Activated CD4-positive, alpha-beta T cell treated with anti-CD3 and anti-CD28 coated beads, Interleukin-10, Interleukin-2, amounts not matched to agents 100 ng/mL and 50 ng/mL, durations not matched to agents 16 hours and 8 hours (primary cell): ENCODE data around the gene KRT34.
A peak's percentile ranks its signal among the peaks of the same experiment; 100 is the strongest.
"Not testable (repeated sequence)": the region's sequence is repeated elsewhere in the genome, so short reads cannot be mapped to it uniquely, and the experiment has no call there.

Experiments used
- DNase-seq: peaks from one replicate; pipeline ENCODE4 v3.0.0-alpha.2; 2020

The KRT34 gene

DNA sequence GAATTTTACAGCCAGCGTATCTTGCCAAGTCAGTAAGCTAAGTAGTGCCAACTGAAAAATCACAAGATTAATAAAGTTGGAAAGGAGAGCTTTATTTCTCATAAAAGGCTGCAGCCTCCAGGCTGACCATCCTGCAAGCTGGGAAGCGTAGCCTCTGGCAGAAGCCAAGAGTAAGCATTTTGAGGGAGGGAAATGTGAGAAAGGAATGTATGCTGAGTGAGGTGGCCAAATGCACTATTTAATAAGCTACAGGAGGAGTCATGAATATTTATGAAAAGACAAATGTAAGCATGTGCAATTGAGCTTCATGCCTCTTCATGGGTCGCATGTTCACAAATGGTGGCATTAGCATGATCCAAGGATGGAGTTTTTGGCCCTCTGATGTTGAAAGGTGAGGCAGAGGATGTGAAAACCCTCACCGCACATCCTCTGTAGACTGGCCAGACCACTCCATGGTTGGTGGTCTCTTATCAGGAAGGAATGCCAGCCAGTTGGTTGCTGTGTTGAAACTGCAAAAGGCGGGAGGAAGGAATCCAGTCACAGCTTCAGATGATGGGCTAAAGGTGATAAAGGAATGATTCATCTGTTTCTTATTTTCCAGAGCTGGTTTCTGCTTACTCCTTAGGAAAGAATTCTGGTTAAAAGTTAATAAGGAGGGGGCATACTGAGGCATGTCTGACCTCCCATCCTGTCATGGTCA is 21.7 kb downstream of the KRT34 start:
- DNase-seq = no peak

DNA sequence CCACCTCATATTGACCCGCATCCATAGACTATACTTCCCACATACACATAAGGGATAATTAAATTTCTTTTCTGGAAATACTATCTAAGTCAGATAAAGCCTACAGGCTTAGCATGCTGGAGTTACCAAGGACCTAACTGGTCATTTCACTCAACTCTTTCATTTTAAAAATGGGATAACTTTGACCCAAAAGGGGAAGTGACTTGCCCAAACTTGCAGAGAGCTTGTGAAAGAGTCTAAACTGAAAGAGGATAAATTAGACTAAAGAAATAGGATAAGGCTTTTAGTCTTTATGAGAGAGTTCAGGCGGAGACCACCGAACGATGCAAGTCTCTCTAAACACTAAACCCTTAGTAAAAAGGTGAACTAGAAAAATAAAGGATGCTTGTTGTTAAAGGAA is 27.6 kb downstream of the KRT34 start:
- no peak for DNase-seq

DNA sequence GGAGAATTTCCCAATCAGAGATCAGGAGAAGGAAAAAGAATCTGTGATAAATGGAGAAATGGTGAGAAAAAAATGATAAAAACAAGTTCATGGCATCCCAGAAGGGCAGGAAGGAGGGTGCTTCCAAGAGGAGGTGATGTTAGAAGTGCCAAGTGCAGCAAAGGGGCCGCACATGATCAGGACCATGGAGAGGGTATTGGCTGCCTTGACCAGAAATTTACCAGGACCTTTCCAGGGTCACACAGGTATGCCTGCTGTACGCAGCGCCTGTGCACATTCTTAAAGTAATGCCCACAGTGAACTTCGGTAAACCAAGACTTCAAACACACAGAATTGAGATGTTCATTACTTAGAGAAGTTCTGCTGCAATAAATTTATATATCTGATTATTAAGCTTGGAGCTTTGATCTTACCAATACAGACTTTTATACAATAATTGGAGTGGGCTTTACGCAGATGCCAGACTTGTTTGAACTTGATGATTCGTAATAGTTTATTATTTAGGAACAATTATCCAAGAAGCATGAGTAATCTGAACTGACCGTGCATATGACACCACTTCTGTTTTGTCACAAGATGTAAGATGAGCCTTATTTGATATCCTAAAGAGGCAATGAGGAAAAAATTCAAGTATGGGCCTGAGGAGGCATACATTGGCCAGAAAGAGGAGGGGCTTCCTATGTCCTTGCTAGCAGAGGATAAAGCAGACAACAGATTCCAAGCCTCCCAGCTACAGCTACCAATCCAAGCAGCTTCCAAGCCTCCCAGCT is 29.3 kb downstream of the KRT34 start:
- no peak for DNase-seq

DNA sequence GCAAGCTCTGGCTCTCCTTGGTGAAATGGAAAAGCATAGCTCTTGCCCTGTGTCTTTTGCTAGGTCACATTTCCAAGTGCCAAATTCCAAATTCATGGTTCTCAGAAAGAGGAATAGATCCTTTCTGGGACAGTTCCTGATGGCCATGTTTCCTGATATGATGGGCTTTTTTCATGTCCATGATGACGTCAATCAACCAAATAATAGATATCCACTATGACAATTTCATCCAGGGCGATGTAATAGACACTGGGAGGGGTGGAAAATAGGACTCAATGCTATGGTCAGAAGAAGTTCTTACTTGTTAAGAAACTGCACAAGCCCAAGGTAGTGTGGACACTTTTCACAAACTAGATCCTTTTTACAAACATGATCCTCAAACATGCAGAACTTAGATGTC is 30.9 kb downstream of the KRT34 start:
- no peak for DNase-seq

DNA sequence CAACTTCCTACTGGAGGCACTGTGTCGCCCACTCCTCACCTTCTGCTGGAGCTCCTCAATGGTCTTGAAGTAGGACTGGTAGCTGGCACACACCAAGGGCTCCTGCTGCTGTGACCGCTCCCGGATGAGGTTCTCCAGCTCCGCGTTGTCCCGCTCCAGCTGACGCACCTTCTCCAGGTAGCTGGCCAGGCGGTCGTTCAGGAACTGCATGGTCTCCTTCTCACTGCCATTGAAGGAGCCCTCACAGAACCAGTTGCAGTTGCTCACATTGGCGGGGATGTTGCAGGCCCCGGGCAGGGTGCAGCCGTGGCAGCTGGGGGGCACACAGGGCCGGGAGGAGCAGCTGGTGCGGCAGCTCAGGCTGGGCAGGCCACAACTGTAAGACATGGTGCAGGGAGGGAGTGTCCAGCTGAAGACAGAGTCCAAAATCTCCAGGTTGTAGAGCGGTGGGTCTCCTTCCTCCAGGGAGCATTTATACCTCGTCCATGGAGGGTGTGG is 31.7 kb downstream of the KRT34 start, which contains the start of gene KRT33A:
KRT33A (minus strand) TSS at position 448 of the 498 bp plus-strand sequence; CDS start at position 387, 61 bp downstream.
- not testable (repeated sequence) for DNase-seq

DNA sequence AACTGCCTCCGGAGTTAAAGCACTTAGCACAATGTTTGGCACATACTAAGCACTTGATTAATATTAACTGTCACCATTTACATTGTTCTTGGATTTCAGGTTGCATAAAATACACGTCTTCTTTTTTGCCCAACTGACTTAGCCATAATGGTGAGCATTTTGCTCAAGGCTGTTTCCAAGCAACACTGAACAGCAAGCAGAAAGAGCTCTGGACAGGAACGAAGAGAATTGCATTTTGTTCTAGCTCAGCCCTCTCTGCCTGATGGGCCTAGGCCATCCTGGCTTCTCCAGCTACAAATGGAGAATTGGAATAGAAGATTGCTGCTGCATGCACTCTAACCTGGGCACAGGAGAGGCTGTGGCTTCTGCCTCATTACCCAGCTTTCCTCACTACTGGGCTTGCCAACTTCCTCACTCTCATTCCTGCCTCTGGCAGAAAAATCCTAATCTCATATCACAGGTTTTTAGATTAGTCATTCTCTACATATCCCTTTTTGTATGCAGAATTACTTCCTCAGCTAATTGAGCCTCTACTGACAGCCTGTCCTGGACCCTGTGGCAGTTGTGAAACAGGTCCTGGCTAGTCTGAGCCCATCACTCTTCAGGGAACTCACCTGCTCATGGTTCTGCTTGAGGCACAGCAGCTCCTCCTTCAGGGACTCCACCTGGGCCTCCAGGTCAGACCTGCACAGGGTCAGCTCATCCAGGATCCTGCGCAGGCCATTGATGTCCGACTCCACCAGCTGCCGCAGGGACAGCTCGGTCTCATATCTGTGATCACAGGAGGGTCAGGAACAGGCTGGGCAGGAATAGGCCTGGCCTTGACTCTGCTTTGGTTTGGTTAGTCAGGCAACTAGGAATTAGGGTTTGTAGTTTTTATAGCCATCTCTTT is 34.0 kb downstream of the KRT34 start:
- no peak for DNase-seq

DNA sequence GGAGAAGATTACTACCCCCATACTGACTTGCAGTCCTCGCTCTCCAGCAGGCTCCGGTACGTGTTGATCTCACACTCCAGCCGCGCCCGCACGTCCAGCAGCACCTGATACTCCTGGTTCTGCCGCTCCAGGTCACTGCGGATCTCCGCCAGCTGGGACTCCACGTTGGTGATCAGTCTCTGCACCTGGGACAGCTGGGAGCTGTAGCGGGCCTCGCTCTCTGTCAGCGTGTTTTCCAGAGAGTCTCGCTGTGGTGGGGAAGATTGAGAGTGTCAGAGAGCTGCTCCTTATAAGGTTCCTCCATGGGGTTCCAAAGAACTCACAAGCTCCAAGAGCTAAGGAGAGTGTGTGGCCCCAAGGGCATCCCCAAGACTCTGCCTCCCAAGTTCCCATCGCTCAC is 35.7 kb downstream of the KRT34 start:
- DNase-seq = not testable (repeated sequence)

DNA sequence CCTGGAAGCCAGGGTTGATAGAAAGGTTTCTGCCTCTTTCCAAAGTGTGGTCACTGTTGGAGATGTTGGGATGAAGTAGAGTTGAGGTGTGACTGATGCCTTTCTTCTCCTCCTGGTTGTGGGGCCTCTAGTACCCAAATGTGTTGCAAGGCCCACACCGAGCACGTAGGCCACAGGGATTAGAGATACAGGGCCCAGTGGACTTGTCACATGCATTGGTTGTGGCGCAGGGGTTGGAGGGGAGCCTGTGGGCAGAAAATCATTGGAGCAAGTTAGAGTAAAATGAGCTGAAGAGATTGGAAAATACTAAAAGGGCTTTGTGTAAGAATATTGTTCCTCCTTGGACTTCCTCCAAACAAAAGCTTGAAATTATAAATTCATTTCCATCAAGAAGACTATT is 36.1 kb downstream of the KRT34 start:
- no peak for DNase-seq

DNA sequence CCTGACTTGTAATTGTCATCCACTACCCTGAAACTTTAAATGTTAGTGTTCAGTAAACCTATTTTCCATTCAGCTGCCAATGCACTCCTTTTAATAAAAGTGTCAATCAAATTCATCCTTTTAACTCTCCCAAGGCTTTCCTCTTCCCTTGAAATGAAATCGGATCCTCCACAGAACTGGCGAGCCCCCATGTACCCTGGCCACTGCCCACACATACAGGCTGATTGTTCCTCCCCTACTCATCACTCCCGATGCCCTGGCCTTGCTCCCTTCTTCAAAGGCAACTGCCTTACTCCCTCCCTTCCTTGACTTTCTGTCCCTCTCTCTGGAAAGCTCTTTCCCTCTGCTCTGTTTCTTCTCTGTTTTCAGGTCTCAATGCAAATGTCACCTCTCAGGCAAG is 39.1 kb downstream of the KRT34 start:
- no peak for DNase-seq

DNA sequence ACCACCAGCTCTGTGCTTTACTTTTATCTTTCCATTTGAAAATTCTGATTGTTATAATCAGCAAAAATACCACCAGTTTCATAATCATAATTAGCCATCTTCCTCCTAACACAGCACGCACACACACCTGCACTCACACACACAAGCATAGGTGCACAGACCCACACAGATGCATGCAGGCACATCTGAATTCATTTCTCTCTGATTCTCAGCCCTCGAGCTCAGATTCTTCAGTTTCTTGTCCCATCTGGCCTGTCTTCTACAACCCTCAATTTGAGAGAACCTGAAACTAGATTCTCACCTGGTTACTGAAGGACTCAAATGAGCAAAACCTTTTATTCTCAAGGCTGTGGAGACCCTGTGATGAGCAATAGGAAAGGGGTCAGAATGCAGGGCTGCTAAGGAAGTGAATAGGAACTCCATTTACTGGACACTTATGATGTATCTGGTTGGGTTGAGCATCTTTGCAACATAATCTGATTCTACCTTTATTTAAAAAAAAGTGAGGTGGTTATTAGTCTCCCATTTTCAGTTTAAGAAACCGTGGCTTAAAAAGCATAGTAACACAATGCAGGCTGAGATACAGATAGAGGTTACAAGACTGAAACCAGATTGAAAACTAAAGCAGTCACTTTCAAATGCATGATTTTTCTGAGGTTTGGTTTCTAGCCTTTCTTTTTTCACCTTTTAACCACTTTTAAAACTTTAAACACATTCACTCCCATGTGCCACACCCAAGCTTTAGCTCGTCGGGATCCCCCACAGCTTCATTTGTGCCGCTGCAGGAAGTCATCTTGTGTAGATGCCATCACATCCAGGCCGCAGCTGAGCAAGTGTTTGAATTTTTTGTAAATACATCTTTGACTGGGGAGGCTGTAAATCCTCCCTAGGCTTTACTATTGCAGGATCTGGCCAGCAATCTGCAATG is 40.9 kb downstream of the KRT34 start:
- peak; percentile 59 for DNase-seq

DNA sequence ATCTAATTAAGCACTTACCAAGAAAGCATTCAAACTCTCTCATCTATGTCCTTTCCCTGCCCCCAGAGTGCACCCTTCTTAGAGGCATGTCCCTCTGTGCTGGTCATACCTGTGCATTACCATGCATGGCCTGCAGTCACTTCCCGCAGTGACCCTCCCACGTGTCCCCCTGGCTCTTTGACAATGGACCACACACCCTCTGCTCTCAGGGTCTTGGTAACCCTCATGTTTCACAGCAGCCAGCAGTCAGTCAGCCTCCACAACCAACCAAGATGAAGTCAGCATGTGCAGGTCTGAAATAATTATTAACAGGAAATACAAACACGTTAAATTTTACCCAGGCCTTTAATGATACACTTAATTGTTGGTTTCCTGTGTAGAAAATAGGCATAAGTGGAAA is 41.6 kb downstream of the KRT34 start:
- DNase-seq = no peak

DNA sequence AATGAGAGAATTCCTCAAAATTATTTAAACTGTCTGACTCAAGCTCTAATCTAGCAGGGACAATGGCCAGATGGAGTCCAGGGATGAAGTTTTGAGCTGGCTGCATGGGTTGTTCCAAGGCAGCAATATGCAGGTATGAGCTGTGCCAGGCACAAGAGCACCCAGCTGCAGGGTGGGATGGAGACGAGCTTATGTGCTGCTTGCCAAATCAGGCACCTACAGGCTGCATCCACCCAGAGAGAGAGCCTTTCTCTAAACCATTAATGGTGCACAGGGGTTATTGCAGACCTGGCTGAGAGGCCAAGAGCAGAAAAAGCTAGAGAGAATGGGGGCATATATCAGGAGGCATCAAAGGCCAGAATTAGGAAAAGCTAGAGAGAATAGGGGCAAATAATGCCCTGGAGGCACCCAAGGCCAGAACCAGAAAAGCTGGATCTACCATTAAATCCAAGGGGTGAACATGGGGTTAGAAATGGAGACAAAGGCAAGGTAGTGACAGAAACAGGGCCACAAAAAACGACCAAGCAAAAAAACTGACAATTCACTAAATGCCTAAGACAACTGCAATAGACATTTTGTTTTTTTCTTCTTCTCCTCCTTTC is 42.4 kb downstream of the KRT34 start:
- DNase-seq = no peak

DNA sequence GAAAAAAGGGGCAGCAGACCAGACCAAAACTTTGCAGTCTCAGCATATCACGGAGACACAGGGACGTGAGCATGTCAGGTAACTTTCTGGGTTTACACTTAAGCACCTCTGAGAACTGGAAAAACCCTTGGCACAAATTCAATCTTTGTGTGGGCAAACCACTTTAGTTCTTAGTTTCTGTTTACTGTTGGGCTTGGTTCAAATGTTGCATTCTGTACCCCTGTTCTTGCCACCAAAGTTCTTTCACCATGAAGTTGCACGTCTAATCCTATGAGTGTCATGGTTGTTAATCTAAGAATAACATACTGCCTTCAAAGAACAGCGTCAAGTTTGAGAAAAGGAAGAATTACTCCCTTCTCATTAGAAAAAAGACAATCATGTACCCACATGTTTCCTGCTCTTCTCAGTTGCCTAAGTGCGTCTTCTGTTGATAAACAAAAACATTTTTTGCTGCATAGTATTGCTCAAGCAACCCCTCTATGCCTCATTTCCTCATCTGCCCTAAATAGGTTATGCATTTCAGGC is 43.1 kb downstream of the KRT34 start:
- peak; percentile 46 for DNase-seq

DNA sequence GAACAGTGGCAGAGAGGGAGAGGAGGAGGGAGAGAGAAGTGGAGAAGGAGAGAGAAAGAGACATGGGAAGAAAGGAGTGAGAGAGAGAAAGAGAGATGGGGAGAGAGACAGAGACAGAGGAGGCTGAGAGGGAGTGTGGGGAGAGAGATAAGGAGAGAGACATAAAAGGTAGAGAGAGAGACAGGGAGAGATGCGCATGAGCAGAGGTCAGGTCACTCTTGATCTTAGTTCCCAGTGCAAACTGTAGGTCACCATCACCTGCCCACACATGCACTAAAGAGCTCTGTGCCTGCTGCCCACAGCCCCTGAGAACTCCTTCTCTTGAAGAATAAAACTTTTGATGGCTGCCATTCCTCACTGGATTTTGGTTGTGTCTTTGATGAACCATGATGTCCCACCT is 46.4 kb downstream of the KRT34 start:
- DNase-seq = no peak

DNA sequence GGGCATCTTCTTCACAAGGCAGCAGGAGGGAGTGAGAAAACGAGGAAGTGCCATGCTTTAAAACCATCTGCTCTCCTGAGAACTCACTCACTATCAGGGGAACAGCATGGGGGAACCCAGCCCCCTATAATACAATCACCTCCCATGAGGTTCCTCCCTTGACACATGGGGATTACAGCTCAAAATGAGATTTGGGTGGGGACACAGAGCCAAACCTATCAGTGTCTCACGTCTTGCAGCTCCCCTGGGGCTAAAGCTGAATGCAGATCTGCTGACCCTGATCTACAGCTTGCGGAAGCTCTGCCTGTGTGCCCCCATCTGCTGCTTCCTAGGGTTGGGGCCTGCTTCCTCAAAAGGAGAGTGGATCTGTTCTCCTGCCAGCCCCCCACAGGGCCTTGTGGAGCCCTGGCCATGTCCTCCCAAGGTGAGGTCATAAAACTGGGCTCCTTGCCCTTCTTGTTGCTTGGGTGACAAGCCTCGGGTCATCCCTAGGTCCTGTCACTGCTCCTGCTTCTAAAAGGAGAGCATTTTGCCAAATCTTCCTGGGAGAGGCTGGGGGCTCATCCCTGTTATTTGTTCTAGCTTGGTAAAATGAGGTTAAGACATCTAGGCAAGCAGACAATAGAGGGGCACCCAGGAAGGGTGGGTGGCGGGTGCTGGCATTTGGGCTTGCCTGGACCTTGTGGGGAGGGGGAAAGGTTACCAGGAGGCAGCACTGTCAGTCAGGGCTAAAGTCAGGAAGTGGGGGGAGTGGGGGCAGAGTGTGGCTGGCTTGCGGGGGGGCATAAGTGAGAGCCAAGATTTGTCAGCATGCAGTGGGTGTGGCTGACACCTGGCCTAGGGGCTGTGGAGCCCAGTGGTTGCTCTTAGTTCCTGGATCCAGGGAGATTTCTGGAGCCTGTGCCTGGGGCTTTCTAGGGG is 47.5 kb downstream of the KRT34 start:
- DNase-seq = no peak

DNA sequence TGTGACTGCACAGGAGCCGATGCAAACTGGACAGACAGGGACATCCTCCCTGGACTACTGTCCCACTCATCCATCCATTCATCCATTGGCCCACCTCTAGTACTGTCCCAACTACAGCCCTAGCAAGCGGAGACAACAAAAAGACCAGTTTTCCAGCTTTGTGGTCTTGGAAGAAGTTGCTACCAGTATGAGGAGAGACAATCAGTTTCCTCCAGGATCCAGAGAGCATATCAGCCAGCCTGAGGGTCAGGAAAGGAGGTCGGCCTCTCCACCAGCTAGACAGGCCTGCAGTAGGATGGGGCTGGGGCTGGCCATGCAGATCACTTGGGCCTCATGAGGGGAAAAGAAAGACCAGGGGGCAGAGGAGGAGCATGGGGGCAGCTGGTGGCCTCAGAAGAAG is 48.3 kb downstream of the KRT34 start:
- no peak for DNase-seq

DNA sequence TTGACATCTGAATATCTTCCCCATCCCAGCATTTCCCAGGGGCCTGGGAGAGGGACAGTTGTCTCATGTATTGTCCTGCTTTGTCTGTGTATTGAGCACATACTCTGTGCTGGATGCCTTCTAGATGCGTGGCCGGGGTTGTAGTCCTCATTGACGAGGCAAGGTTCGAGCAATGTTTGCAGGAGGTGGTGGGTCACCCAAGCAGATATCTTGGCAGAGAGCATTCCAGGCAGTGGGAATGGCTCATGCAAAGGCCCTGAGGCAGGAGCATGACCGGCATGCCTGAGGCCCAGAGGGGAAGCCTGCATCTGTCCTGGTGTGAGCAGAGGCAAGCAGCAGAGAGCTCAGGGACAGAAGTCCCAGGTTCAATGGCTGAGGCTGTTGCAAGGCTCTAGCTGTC is 49.0 kb downstream of the KRT34 start:
- no peak for DNase-seq

DNA sequence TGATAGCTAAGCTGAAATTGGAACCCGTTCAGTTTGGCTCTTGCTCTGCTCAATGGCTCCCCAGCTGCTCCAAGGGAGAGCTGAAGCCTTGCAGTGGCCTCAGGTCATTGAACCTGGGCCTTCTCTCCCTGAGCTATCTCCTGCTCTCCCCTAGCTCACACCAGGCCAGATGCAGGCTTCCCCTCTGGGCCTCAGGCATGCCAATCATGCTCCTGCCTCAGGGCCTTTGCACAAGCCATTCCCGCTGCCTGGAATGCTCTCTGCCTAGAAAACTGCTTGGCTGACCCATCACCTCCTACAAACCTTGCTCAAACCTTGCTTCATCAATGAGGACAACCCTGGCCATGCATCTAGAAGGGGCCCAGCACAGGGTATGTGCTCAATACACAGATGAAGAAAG is 49.9 kb downstream of the KRT34 start:
- no peak for DNase-seq

DNA sequence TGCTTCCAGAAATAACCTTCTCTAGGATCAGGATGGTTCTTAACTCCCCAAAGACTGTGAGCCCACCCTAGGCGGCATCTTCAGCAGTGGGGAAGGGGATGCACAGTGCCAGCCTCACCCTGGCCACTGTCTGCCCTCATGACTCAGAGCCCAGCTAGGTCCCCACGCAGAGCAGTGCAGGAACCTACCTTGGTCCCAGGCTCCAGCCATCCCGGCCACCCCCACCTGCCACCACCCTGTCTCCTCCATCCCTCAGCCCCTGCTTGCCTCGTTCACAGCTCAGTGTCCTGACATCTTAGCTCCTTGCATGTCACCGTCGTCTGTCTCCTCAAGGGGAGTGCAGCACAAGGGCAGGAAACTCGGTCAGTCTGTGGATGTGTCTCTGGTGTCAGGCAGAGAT is 50.5 kb downstream of the KRT34 start:
- no peak for DNase-seq

DNA sequence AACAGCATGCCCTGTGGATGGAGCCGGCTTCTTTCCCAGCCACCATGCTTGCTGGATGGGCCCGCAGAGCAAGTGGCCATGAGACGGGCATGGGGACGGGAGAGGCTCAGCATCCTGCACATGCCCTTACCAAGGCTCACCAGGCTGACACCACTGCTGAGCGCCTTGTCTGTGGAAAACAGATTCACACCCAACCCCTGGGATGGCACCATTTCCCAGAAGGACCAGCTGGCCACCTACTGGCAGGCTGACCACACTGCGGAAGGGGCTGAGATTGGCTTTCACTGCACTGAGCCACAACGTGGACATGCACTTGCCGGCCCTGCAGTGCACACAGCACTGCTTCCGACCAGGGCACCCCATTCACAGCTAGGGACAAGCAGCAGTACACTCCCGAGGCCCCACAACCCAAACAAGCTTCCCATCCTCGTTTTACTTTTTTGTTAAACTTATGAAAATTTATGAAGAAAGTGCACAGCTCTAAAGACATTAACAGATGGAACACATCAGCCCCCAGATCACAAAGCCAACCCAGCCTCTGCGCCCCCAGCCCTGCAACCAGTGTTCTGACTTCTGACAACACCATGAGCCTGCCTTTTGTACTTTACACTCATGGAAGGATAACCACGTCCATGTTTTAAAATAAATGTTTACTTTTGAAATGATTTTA is 52.7 kb downstream of the KRT34 start:
- peak; percentile 39 for DNase-seq
